HG03108 (cell line): ENCODE data around the gene ADAMTS14.

Experiments used
- ATAC-seq: cut with Tn5 transposase; IDR thresholded peaks from one replicate; pipeline ENCODE4 v1.9.1; 2021; ENCODE audit warnings: moderate library complexity; ENCODE audit not compliant: unreplicated experiment

Gene ADAMTS14

DNA sequence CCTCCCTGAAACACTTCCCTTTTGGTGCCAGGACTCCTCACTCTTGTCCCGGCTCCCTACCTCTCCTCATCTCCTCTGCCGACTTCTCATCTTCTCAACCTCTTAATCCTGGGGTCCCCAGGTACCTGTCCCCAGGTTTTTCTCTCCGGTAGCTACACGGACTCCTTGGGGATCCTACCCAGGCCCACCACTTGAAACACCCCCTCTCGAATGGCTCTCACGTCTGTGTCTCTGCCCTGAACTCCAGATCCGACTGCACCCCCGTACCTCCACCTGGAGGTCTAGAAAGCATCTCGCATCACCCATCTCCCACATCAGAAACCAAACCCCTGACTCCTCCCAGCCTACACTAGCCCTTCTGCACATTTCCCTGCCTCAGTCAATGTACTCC lies 108.1 kb downstream of the ADAMTS14 start:
- ATAC-seq, result no peak

DNA sequence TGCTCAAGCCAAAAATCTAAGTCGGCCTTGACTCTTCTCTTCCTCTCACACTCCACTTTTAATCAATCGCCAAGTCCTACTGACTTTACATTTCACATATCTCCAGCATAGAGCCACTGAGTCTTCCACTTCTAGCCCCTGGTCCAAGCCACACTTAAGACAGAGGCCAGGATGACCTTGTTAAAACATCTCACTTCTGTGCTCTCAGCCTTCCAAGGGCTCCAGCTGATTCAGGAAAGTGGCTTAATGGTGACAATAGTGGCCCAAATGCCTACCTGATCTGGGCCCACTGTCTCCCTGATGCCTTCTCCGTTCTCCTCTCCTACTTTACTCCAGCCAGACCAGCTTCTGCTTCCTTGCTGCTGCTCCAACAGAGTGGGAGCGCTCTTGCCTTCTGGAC lies 108.5 kb downstream of the ADAMTS14 start:
- no peak for ATAC-seq

DNA sequence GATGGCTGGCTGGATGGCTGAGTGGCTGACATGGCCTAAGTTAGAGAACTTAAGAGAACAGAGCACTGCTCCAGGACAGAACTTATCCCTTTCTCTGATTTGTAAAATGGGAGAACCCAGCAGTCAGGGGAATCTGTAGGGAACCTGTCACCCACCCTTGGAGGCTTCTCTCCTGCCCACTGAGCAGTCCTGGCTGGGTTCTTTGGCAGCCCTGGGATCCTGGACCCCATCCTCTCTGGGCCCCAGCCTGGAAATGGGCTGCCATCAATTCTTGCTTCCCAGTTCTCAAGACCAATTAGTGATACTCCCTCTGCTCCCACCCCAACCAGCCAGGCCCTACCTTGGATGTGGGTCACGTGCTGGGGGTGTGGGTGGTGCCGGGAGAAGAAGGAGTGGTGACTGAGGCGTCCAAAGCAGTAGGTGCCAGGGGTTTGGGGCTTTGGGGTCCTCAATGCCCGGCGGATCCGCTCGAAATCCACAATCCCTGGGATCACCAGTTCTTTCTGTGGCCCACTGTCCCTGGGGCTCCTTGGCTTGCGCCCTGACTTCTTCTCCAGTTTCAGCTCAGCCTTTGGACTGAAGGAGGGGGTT lies 109.2 kb downstream of the ADAMTS14 start:
- no peak for ATAC-seq

DNA sequence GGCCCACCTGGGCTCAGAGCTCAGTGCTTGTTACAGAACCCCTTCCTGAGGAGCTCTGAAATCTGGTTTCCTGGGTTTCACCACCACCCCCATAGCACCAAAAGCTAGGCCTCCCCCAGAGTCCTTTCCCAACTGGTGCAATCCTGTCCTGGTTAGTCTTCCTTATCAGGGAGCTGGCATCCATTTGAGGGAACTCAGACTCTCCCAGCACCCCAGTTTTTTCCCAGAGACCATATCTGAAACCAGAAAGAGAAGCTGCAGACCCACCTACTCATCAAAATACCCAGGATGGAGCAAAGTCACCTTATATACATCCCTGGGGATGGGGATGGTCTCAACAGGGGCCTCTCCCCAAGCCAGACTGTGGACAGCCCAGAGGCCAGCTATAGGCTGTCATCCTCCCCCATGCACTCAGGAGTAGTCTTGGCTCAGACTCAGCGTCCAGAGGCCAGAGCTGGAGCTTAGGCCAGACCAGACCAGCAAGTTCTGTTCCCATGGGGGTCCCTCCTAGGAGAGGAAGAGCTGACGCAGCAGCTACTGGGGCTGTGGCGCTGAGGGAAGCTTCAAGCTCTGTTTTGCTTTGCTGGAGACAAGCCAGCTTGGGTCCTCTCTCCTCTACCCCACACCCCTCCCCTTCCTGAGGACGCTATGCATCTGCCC lies 109.9 kb downstream of the ADAMTS14 start:
- no peak for ATAC-seq

DNA sequence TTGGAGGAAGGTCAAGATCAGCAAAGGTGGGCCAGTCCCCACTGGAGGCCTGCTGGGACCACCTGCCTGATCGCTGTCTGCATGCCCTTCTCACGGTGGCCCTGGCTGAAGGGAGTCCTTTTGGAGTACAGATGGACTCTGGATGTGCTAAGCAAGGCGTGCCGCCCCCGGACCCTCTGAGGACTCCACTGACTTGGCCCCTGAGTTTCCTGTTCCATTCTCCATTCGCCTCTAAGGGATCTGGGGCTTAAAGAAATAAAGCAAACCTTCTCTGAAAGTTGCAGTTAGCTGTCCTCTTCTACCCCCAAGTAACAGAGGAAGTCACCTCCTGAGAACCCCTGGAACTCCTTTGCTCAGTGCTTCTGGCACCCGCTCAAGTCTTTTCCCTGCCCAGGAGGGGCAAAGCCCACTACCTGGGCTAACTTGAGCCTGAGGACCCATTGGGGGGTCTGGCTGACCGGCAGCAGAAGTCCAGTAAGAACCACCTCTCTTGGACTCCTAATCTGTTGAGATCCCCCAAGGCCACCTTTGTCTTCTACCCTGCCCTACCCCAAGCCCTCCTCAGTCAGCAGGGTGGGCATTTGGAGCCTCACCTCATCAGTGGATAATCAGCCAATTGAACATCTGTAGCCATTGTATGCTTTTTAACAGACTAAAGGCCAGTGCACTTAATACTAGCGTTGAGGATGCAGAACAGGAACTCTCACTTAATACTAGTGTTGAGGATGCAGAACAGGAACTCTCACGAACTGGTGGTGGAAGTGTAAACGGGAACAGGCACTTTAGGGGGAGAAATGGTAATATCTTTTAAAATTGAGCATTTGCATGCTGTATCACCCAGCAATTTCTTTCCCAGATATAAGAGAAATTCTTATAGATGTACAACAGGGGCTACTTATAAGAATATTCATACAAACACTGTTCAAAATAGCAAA lies 110.7 kb downstream of the ADAMTS14 start:
- ATAC-seq, result no peak

DNA sequence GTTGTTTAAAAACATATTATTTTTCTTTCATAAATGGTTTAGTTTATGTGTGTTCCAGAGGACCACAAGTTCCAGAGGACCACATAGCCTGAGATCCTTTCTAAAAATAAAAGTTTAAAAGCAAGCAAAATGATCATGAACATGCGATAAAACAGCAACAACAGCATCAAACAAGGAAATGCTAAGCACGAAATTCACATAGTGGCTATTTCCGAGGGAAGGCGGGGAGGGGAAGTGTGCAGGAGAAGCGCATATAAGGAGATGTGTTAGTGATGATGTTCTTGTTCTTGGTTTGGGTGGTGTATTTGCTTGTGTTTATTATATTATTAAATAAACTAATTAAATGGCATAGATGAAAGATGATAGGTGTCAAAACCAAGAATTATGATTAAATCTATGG lies 111.7 kb downstream of the ADAMTS14 start:
- ATAC-seq, result no peak

DNA sequence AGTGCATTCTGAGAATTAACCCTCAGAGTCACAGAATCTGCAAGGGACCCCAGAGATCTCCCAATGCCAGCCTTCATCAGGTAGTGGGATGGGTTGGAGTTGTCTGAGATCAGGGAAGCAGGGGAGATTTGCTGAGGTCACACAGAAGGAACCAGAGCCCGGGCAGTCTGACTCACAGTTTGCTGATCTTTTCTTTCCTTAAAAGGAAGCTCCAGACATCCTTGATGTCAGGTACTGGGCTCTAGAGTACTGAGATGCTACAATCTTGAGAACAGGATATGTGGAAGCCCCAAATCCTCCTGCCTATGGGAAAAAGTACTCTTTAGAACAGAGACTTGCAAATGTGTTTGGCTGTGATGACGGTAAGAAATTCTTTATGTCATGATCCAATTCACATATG lies 112.2 kb downstream of the ADAMTS14 start:
- no peak for ATAC-seq

DNA sequence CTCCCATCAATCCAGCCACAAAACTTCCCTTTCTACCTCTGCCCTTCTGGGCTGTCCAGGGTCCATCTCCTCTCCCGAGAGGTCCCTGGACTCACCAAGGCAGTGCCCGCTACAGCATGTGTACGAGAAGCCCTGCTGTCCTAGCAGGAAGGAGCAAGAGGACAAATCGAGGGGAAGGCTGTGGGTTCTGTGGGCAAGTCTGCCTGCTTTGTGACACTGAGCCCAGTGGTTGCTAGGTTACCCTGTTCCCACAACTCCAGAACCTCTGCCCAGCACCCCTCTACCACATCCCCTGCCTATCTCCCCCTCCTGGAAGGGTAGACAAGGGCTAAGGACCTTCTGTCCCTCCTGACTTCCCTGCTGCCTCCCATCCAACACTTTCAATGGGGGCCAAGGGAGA lies 112.9 kb downstream of the ADAMTS14 start, which contains the start of gene TBATA:
TBATA (minus strand) TSS at position 188 of the 400 bp plus-strand sequence. CDS start 1,998 bp downstream, outside the sequence.
- no peak for ATAC-seq

DNA sequence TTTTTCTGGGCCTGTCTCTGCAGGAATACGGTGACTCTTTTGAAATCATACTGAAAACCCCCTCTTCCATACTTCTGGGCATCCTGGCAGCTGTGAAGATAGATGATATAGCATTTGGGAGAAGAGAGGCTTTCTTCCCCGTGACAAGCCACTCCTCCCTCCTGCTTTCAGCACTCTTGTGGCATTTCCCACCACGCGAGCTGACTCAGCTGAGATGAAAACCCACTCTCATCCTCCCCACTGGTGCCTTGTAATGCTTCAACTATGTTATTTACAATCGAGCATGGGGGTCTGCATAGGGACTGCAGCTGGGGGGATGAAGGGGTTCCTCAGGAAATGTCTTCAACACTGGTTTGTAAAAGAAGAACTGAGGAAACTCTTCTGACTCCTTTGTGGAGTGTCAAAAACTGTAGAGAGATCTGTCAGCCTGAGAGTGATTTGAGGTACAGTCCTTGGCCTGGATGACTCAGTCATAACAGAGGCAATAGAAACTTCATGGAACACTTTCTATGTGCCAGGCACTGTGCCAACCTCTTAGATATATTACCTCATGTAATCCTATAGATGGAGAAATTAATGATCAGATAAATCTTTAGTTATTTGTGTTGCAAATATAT lies 114.6 kb downstream of the ADAMTS14 start:
- no peak for ATAC-seq

DNA sequence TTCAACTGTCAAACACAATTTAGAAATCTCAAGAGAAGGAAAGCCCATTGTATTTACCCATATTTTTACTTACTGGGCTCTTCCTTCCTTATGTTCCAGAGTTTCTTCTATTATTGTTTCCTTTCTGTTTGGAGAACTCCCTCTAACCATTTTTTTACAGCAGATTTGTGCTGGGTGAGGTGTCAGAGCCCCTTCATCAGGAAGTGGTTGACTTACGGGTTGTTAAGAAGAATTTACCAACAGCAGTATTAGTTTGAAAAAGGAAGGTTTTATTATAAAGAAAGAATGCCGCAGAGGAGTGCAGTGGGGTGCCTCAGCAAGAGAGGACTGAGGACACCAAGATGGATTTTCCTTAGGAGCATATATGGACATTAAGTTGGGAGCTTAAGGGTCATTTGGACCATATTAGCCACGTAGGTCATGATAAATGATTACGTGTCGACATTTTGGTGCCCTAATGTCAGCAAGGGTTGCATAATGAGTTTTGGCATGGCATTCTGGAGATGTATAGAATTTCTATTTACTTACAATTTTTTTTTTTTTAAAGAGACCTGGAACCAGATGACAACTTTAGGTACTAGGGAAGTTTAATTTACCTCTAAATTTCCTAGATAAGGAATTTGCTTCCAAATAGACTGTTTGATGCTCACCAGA lies 119.2 kb downstream of the ADAMTS14 start:
- ATAC-seq, result no peak

DNA sequence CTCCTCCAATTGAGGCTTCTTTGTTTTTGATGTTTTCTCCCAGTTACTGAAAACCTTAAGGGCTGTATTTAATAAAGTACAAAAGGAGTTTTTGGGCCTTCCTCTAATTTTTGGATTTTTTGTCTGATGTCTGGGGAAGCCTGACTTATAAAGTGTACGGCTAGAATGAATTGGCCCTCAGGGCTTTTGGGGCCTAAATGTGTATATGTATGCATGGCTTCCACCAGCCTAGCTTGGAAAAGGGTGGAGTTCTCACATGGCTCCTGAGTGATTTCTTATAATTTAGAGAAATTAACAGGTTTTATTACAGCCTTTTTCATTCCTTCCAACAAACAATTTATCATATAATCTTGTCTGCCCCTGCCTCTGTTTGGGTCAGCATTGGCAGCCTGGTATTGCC lies 123.3 kb downstream of the ADAMTS14 start:
- no peak for ATAC-seq

DNA sequence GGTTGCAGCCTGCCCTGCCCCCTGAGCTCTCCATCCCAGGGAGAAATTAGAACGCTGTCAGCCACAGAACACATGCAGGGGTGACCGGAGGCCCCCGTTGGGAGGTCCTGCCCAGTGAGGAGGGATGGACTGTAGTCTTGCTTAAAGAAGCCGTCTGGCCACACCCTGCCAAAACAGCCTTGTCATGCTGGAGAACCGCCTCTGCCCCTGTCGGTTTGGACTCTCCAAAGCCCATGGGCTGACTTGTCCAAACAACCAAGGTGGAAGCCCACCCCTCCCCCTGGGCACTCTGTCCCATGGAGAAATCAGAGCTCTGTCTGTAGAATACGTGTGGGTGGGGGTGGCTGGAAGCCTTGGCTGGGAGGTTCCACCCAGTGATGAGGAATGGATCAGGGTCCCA lies 125.5 kb downstream of the ADAMTS14 start:
- no peak for ATAC-seq

DNA sequence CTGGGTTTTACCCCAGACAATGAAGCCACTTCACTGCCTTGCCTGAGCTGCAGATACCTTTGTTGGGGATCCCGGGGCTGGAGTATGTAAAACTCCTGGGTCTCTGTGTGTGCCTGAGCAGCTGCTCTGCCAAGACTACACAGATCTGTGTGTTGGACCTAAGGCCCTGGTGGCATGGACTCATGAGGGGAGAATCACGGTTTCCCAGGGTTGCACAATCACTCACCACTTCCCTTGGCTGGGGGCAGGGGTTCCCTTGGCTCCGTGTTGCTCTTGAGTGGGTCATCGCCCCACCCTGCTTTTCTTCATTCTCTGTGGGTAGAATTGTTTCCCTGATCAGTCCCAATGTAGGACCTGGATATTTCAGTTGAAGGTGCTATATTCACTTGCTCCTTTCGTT lies 126.8 kb downstream of the ADAMTS14 start:
- no peak for ATAC-seq

DNA sequence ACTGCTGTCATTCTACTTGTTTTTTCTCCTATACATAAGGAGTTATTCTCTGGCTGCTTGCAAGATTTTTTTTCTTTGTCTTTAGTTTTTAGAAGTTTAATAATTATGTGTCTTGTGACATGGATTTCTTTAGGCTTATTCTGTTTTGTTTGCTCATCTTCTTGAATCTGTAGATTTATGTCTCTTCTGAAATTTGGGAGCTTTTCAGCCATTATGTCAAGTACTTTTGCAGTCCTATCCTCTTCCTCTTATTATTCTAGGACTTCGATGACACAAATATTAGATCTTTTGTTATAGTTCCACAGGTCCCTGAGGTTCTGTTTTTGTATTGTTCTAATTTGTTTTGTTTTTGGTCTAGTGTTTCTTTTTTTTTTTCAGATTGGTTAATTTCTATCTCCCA lies 129.5 kb downstream of the ADAMTS14 start:
- no peak for ATAC-seq

DNA sequence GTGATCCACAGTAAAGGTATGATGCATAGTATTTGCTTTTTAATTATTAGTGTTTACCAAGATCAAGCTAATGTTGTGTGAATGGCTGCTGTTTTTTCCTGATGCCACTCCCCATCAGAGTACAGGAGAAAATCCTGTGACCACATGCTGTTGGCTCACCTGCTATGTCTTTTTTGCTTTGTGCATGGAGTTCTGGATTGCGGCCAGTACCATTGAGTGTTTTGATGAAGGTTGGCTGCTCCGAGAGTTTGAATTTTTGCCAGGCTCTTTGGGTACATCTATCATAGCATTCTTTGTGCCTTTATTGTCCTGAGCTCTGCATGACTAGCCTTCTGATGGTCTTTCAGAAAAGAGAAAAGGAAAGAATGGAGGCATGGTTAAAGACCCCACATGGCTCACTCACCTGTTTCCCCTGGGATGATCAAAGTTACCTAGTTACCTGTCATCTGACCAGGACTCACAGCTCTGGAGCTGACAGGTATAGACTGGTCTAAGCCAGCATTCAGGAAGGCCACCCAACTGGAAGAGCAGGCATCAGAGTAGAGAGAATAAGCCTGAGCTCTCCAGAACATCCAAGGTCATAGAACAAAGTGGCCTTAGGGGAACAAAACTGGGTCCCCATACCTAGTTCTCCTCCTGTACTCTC lies 131.6 kb downstream of the ADAMTS14 start:
- no peak for ATAC-seq

DNA sequence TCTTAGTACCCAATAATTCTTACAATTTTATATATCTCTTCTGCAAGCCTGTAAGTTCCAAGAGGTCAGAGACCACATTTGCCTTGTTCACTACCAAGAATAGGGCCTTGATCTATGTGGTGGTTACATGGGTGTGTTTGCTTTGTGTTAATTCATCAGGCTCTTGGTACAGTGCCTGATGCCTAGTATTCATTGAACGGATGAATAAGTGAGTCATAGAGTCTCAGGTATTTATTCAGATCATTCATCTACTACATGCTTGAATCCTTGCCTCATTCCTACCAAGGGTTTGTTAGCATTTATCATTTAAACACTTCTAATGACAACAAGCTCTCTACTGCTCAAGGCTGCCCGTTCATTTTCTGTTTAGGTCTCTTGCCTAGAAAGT lies 132.1 kb downstream of the ADAMTS14 start:
- no peak for ATAC-seq

DNA sequence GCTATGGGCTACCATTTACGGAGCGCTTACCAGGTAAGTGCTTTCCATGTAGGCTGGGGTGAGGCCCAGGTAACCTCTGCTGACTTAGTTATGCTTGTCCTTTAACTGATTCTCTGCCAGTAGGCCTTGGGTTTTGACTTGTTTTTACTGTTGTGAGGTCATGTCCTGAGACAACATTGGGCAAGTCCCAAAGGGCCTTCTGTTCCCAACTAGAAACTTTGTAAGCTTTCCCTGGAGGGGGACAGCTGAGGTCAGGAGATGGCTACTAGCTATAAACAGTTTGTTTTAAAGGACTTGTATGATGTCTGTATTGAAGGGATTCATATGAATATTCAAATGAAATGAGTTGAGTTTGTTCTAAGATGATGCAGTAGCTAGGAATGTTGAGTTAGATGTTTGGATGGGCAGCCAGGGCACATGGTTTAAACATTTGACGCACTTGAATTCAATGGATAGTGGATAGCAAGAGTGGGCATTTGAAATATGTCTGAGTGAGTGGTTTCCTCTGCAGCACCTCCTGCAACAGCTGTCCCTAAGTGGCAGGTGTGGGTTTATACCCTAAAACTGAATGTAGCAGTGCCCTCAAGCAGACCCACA lies 133.4 kb downstream of the ADAMTS14 start:
- ATAC-seq, result no peak

DNA sequence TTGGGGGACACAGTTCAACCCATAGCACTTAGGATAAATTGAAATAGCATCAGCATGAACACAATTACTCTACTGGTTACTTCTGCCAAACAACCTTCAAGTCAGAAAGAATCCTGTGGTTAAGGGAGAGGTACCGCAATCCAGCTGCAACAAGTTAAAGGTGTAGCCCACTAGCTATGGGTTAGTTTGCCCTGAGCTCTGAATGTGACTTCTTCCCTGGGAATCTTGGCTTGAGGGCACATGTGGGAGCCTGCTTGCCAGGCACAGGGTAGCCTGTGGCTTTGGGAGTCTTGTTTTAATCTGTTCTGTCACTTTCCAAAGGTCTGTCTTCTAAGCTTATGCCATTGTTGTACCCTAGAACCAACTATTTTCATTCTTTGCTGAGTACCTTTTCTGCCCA lies 134.5 kb downstream of the ADAMTS14 start:
- no peak for ATAC-seq

DNA sequence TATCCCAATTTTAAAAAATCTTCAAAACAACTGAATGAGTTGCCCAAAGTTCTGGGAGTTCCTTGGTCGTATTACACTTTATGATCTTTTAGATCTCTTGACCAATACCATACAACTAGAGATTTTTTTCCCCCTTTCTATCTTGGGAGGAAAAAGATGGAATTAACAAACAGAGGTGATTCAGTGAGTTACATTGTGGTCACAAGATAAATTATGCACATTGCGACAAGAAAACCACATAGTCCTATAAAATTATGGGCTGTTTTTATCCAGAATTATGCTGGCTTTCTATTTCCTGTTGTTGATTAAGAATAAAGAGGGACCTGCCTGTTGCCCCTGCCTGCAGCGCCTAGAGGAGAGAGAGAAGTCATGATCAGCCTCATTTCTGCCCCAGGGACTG lies 135.2 kb downstream of the ADAMTS14 start:
- ATAC-seq, result no peak

DNA sequence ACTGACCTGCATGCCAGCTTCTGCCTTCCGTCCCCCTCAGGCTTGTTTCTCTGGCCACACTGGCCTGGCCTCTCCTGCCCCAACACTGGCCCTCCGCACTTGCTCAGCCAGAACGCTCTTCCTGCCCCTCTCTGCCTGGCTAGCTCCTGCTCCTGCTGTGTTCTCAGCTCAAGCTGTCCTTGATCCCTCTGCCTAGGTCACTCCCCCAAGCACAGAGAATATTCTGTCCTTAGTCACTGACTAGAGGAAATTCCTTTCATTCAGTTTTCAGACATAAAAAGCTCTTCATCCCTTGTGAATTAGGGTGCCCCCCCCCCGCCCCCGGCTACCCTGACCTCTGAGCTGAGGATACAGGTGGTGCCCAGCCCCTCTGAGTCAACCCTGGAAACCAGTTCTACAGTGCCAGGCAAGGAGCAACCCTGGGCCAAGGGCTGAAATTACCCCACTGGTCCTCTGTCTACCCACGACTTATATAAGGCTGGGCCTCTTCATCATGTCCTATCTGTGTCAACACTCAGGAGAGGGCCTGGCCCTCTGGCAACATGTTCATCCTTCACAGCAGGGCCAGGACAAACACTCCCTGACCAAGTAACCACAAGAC lies 136.8 kb downstream of the ADAMTS14 start:
- ATAC-seq, result no peak
